Measurements from ENCODE around the gene SNAP29.
"Not testable (repeated sequence)": the region's sequence is repeated elsewhere in the genome, so short reads cannot be mapped to it uniquely, and the experiment has no call there.

The SNAP29 gene

GRCh38 chr22:20833225-20833665 lies 25.6 kb upstream of the SNAP29 start:
- Histone ChIP-seq H3K79me2 (peaks cover 3% of the 10 kb centered on the region), H3K27me3 (ENCODE audit: control insufficient read depth, insufficient read depth, low read length) (no peaks in the 10 kb centered on the region), H3K9ac (no peak overlapping the region), H3K4me1 (no peaks in the 10 kb centered on the region), H2AFZ (no peak overlapping the region), H3K9me3 (ENCODE audit: control insufficient read depth, low read length) (no peaks in the 10 kb centered on the region), H3K4me3 (ENCODE audit: low read depth, low read length) (no peak overlapping the region), H3K27ac (no peak overlapping the region), H3K36me3 (ENCODE audit: control insufficient read depth, insufficient read depth, low read length) (no peaks in the 10 kb centered on the region), H3K4me2 (ENCODE audit: low read length) (no peak overlapping the region)
- TF ChIP-seq CTCF (IDR thresholded peaks at IDR 0.05) = no peak

GRCh38 chr22:20834206-20834605 lies 24.6 kb upstream of the SNAP29 start:
- Histone ChIP-seq H3K27me3 (ENCODE audit: control insufficient read depth, insufficient read depth, low read length) (no peaks in the 10 kb centered on the region), H3K9me3 (ENCODE audit: control insufficient read depth, low read length) (no peaks in the 10 kb centered on the region), H3K79me2 (peaks cover 3% of the 10 kb centered on the region), H3K4me2 (ENCODE audit: low read length) (no peak overlapping the region), H3K4me3 (ENCODE audit: low read depth, low read length) (no peak overlapping the region), H3K4me1 (no peaks in the 10 kb centered on the region), H3K9ac (no peak overlapping the region), H2AFZ (no peak overlapping the region), H3K36me3 (ENCODE audit: control insufficient read depth, insufficient read depth, low read length) (no peaks in the 10 kb centered on the region), H3K27ac (no peak overlapping the region)
- no peak for TF ChIP-seq CTCF (IDR thresholded peaks at IDR 0.05)

DNA sequence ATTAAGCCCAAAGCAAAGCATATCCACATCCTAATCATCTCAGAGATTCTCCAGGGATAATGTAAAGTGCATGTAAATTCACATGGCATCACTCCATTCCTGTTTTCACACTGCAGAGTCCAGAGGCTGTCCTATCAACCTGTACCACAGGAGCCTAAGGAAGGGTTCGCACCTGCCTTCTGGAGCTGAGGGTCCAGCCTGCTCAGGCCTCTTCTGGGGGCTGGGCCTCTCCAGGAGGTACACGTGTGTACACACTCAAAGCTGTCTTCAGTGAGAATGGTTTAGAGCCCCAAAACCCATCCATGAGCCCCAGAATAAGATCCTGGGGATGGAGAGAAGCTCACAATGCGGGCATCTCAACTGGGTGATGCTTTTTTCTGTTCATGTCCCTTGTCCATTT lies 24.1 kb upstream of the SNAP29 start:
- Histone ChIP-seq H3K79me2 (peaks cover 6% of the 10 kb centered on the region), H3K4me1 (no peaks in the 10 kb centered on the region), H3K4me2 (ENCODE audit: low read length) (no peak overlapping the region), H2AFZ (no peak overlapping the region), H3K9ac (no peak overlapping the region), H3K27ac (no peak overlapping the region), H3K4me3 (ENCODE audit: low read depth, low read length) (no peak overlapping the region), H3K36me3 (ENCODE audit: control insufficient read depth, insufficient read depth, low read length) (no peaks in the 10 kb centered on the region), H3K27me3 (ENCODE audit: control insufficient read depth, insufficient read depth, low read length) (no peaks in the 10 kb centered on the region), H3K9me3 (ENCODE audit: control insufficient read depth, low read length) (no peaks in the 10 kb centered on the region)
- no peak for TF ChIP-seq CTCF (IDR thresholded peaks at IDR 0.05)

GRCh38 chr22:20836987-20837823 lies 21.6 kb upstream of the SNAP29 start:
- no peak overlapping the region for H3K4me2 ChIP-seq (ENCODE audit: low read length)
- H3K36me3 ChIP-seq (ENCODE audit: control insufficient read depth, insufficient read depth, low read length) = no peaks in the 10 kb centered on the region
- H3K27me3 ChIP-seq (ENCODE audit: control insufficient read depth, insufficient read depth, low read length) = no peaks in the 10 kb centered on the region
- H3K79me2 ChIP-seq = peaks cover 7% of the 10 kb centered on the region
- no peaks in the 10 kb centered on the region for H3K9me3 ChIP-seq (ENCODE audit: control insufficient read depth, low read length)
- H2AFZ ChIP-seq = no peak overlapping the region
- no peak overlapping the region for H3K4me3 ChIP-seq (ENCODE audit: low read depth, low read length)
- H3K9ac ChIP-seq = no peak overlapping the region
- H3K27ac ChIP-seq = no peak overlapping the region
- no peaks in the 10 kb centered on the region for H3K4me1 ChIP-seq
- no peak for TF ChIP-seq CTCF (IDR thresholded peaks at IDR 0.05)

GRCh38 chr22:20839354-20839753 lies 19.5 kb upstream of the SNAP29 start:
- H3K79me2 ChIP-seq = peaks cover 13% of the 10 kb centered on the region
- H3K4me3 ChIP-seq (ENCODE audit: low read depth, low read length); H3K27me3 ChIP-seq (ENCODE audit: control insufficient read depth, insufficient read depth, low read length); H3K4me1 ChIP-seq; H3K9me3 ChIP-seq (ENCODE audit: control insufficient read depth, low read length); H3K36me3 ChIP-seq (ENCODE audit: control insufficient read depth, insufficient read depth, low read length); H3K4me2 ChIP-seq (ENCODE audit: low read length); H2AFZ ChIP-seq; H3K27ac ChIP-seq; H3K9ac ChIP-seq: not testable (repeated sequence)

Data from parathyroid adenoma (tissue), 2 donors.